SK-N-SH (cell line): ENCODE measurements around the gene ZNF23. TPM values are rescaled to one million over a fixed set of nuclear protein-coding genes. Genes with fewer than 3 reads are reported as not detected.
A peak's percentile ranks its signal among the peaks of the same experiment; 100 is the strongest.

Experiments used
- CTCF ChIA-PET: fragments of 300-600, 350-600 bp; formaldehyde crosslinking; extraction: SDS; loops from one replicate; lab custom pipeline; 2021; lab: Yijun Ruan, JAX
- POLR2A ChIA-PET: fragments of 350-600 bp; sonication (Branson Sonifier 250); formaldehyde crosslinking; extraction: SDS; loops from one replicate; lab custom pipeline; 2020; ENCODE audit warnings: antibody characterized with exemption, inconsistent platforms; lab: Yijun Ruan, JAX
- DNase-seq: peaks from one replicate; pipeline ENCODE4 v3.0.0; 2012
- H2AFZ ChIP-seq: fragments of 200-600 bp; sonication (generic); 2 replicates; pipeline ENCODE4 v1.8.1; 2016; ENCODE audit warnings: antibody characterized with exemption, mild to moderate bottlenecking, low read depth
- H3F3A ChIP-seq: fragments of 200-600 bp; sonication (generic); replicated peaks from 2 replicates; pipeline ENCODE3; 2016; ENCODE audit warnings: antibody characterized with exemption, mild to moderate bottlenecking; ENCODE audit not compliant: insufficient read depth
- H3K27ac ChIP-seq, 2 experiments: fragments of 200-500 bp in 1 of 2; fragments of 200-600 bp in 1 of 2; sonication (Bioruptor generic) in 1 of 2; sonication (generic), shearing (Covaris generic) in 1 of 2; 2 replicates each; pipeline versions ENCODE4 v1.5.1 to v1.6.1; 2014 to 2016; ENCODE audit warnings: low read depth in 2 of 2, inconsistent platforms in 1 of 2, low read length in 1 of 2, mild to moderate bottlenecking in 1 of 2, mixed read lengths in 1 of 2
- H3K27me3 ChIP-seq: fragments of 200-600 bp; sonication (generic), shearing (Covaris generic); 2 replicates; pipeline ENCODE4 v1.6.1; 2016; ENCODE audit warnings: mixed run types; ENCODE audit not compliant: insufficient read depth
- H3K36me3 ChIP-seq, 2 experiments: fragments of 200-500 bp in 1 of 2; fragments of 200-600 bp in 1 of 2; sonication (Bioruptor generic) in 1 of 2; sonication (generic) in 1 of 2; replicated peaks in 1 of 2; 2 replicates each; pipeline versions ENCODE3 to v1.5.1; 2014 to 2016; ENCODE audit warnings: low read length in 1 of 2, mild to moderate bottlenecking in 1 of 2; ENCODE audit not compliant: insufficient read depth in 2 of 2, control insufficient read depth in 1 of 2
- H3K4me1 ChIP-seq, 2 experiments: fragments of 200-500 bp in 1 of 2; fragments of 200-600 bp in 1 of 2; sonication (Bioruptor generic) in 1 of 2; sonication (generic), shearing (Covaris generic) in 1 of 2; 2 replicates each; pipeline versions ENCODE4 v1.5.1 to v1.6.1; 2014 to 2016; ENCODE audit warnings: low read depth in 1 of 2, low read length in 1 of 2, mixed run types in 1 of 2; ENCODE audit not compliant: insufficient read depth in 2 of 2, control insufficient read depth in 1 of 2
- H3K4me2 ChIP-seq: fragments of 200-600 bp; sonication (generic), shearing (Covaris generic); 2 replicates; pipeline ENCODE4 v1.6.1; 2017; ENCODE audit warnings: mixed run types
- H3K4me3 ChIP-seq, 2 experiments: fragments of 200-500 bp in 1 of 2; fragments of 200-600 bp in 1 of 2; sonication (Bioruptor generic) in 1 of 2; sonication (generic), shearing (Covaris generic) in 1 of 2; 2 replicates each; pipeline versions ENCODE4 v1.5.1 to v1.8.1; 2014 to 2016; ENCODE audit warnings: low read depth in 2 of 2, inconsistent platforms in 1 of 2, low read length in 1 of 2, mild to moderate bottlenecking in 1 of 2, mixed read lengths in 1 of 2, moderate library complexity in 1 of 2
- H3K79me2 ChIP-seq: fragments of 200-600 bp; sonication (generic); 2 replicates; pipeline ENCODE4 v1.8.1; 2017; ENCODE audit warnings: mild to moderate bottlenecking; ENCODE audit not compliant: insufficient read depth
- H3K9ac ChIP-seq: fragments of 200-600 bp; sonication (generic); 2 replicates; pipeline ENCODE4 v1.6.1; 2017; ENCODE audit warnings: mixed run types
- H3K9me2 ChIP-seq: fragments of 200-600 bp; sonication (generic); 2 replicates; pipeline ENCODE4 v1.6.1; 2017; ENCODE audit warnings: mixed run types
- H3K9me3 ChIP-seq: fragments of 200-600 bp; sonication (generic); 2 replicates; pipeline ENCODE4 v1.6.1; 2017; ENCODE audit warnings: mixed run types, mild to moderate bottlenecking, moderate library complexity
- H4K20me1 ChIP-seq: fragments of 200-600 bp; sonication (generic); 2 replicates; pipeline ENCODE4 v1.6.1; 2017; ENCODE audit warnings: mild to moderate bottlenecking, mixed run types; ENCODE audit not compliant: insufficient read depth
- CHD2 ChIP-seq: fragments of 150-350 bp; IDR thresholded peaks from 2 replicates; pipeline ENCODE4 v1.6.1; 2018; ENCODE audit warnings: low read length; ENCODE audit not compliant: partially characterized antibody
- FOSL2 ChIP-seq: IDR thresholded peaks from 2 replicates; pipeline ENCODE4 v1.4.0; 2012; ENCODE audit warnings: low read depth, mild to moderate bottlenecking, moderate library complexity, borderline replicate concordance
- GABPA ChIP-seq: IDR thresholded peaks from 2 replicates; pipeline ENCODE4 v1.4.0; 2012; ENCODE audit warnings: low read depth, mild to moderate bottlenecking
- IRF3 ChIP-seq: fragments of 150-350 bp; IDR thresholded peaks from 2 replicates; pipeline ENCODE4 v1.6.1; 2016; ENCODE audit warnings: mild to moderate bottlenecking, low read depth, low read length
- JUND ChIP-seq: IDR thresholded peaks from 2 replicates; pipeline ENCODE4 v1.4.0; 2012
- MAX ChIP-seq: IDR thresholded peaks from 2 replicates; pipeline ENCODE4 v1.4.0; 2012; ENCODE audit warnings: low read depth
- MEF2A ChIP-seq: IDR thresholded peaks from 2 replicates; pipeline ENCODE4 v1.4.0; 2012; ENCODE audit warnings: low read depth, borderline replicate concordance
- MXI1 ChIP-seq: IDR thresholded peaks from 2 replicates; pipeline ENCODE4 v1.6.1; 2012; ENCODE audit warnings: mild to moderate bottlenecking, low read depth, low read length, improper control_type of control experiment
- PBX3 ChIP-seq: IDR thresholded peaks from 2 replicates; pipeline ENCODE4; 2012
- RFX5 ChIP-seq: IDR thresholded peaks from 2 replicates; pipeline ENCODE4 v1.6.1; 2012; ENCODE audit warnings: mild to moderate bottlenecking, improper control_type of control experiment, low read length
- SMC3 ChIP-seq: IDR thresholded peaks from 2 replicates; pipeline ENCODE4 v1.6.1; 2012; ENCODE audit warnings: low read depth, low read length, improper control_type of control experiment
- TCF12 ChIP-seq: IDR thresholded peaks from 2 replicates; pipeline ENCODE4 v1.4.0; 2012
- TEAD4 ChIP-seq: IDR thresholded peaks from 2 replicates; pipeline ENCODE4 v1.4.0; 2012; ENCODE audit warnings: mild to moderate bottlenecking, borderline replicate concordance; ENCODE audit not compliant: insufficient read depth
- YY1 ChIP-seq: IDR thresholded peaks from 2 replicates; pipeline ENCODE4 v1.4.0; 2012; ENCODE audit warnings: low read depth, mild to moderate bottlenecking
- WGBS: methylation state at CpG from one replicate; pipeline ENCODE4 v1.1.6; 2017; ENCODE audit warnings: low lambda C conversion rate; 5-methylcytosine and 5-hydroxymethylcytosine counted together
- polyA plus RNA-seq, 3 experiments: library from polyadenylated mRNA; depleted of rRNA; stranded (reverse); fragments of >200 nt; gene quantifications; 2 replicates each; pipeline ENCODE4 v1.2.3, GENCODE V29; 2012
- TF ChIP-seq, protein P1 (sequence below): IDR thresholded peaks from 2 replicates; pipeline ENCODE4 v1.6.1; 2012; ENCODE audit warnings: mild to moderate bottlenecking, low read depth, low read length, moderate library complexity
- TF ChIP-seq, protein P2 (sequence below): IDR thresholded peaks from 2 replicates; pipeline ENCODE4 v1.4.0; 2012; ENCODE audit warnings: low read depth, borderline replicate concordance

Gene ZNF23
- polyA plus RNA-seq, 1 of the 3 experiments (the other 2 are of a cell fraction), result 7.3 TPM

DNA sequence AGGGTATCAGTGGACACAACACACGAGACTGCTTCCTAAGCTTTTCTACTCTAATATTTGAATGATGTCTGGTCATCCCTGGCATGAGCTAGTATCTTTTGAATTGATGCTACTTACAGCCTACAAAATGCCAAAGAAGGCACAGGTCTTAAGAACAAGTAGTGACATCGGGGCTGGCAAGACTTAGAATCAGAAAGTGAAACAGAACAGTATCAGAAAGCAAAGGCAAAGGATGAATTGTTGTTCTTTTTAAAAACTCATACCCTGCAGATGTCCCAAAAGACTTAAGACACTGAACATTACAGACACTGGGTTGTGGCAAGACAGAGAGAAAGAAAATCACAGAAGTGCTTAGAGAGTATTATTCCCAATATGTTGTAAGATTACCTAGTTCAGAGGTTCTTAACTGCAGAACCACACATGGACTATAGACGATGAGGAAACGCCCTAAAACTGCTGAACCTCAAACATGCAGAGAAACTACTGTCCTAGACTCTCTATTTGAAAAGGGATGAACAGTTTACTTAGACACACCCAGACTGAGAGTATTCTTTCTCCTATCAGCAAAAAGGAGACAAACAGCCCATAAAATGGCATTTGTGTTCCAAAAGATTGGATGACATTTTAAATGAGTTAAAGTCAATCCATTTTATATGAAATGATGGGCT, 14.5 kb upstream of the ZNF23 start:
- Histone ChIP-seq H3K27ac (no peak overlapping the region), H3K4me1 (no peaks in the 10 kb centered on the region), H3K36me3 (peaks cover 28 to 36% of the 10 kb centered on the region in 2 experiments), H3K27me3 (no peaks in the 10 kb centered on the region), H4K20me1 (no peaks in the 10 kb centered on the region), H3F3A (peaks cover 20% of the 10 kb centered on the region), H3K79me2 (no peaks in the 10 kb centered on the region), H2AFZ (no peak overlapping the region), H3K4me2 (no peak overlapping the region), H3K9me3 (no peaks in the 10 kb centered on the region; the same call in 1 of the 2 replicates), H3K9ac (no peak overlapping the region), H3K4me3 (no peak overlapping the region), H3K9me2 (no peaks in the 10 kb centered on the region)
- DNase-seq, result no peak
- ChIA-PET CTCF (no interaction called here), POLR2A (no interaction called here)
- TF ChIP-seq CHD2 (no peak), GABPA (no peak), MEF2A (no peak), TEAD4 (no peak), RFX5 (no peak), IRF3 (no peak), YY1 (no peak), MAX (no peak)
- TF ChIP-seq, protein P1, sequence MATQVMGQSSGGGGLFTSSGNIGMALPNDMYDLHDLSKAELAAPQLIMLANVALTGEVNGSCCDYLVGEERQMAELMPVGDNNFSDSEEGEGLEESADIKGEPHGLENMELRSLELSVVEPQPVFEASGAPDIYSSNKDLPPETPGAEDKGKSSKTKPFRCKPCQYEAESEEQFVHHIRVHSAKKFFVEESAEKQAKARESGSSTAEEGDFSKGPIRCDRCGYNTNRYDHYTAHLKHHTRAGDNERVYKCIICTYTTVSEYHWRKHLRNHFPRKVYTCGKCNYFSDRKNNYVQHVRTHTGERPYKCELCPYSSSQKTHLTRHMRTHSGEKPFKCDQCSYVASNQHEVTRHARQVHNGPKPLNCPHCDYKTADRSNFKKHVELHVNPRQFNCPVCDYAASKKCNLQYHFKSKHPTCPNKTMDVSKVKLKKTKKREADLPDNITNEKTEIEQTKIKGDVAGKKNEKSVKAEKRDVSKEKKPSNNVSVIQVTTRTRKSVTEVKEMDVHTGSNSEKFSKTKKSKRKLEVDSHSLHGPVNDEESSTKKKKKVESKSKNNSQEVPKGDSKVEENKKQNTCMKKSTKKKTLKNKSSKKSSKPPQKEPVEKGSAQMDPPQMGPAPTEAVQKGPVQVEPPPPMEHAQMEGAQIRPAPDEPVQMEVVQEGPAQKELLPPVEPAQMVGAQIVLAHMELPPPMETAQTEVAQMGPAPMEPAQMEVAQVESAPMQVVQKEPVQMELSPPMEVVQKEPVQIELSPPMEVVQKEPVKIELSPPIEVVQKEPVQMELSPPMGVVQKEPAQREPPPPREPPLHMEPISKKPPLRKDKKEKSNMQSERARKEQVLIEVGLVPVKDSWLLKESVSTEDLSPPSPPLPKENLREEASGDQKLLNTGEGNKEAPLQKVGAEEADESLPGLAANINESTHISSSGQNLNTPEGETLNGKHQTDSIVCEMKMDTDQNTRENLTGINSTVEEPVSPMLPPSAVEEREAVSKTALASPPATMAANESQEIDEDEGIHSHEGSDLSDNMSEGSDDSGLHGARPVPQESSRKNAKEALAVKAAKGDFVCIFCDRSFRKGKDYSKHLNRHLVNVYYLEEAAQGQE, result no peak
- WGBS, result 91% methylated on average over 4 of the region's 4 CpGs

DNA sequence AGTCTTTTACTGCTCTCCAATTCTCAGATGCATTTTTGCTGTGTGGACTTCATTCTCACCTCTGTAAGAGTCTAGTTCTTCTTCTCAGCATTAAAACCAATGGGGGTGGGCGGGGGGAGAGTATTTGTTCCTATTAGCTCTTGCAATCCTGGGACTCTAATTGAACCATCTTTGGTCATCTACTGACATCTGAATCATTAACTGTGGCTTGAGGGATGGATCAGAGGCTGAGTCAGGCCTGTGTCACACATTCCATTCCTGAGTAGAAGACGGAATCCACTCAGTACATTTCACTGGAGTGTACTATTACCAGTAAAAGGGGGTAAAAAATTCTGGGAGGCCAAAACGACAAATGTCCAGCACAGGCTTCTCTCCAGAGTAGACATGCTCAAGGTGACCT, 12.8 kb upstream of the ZNF23 start:
- Histone ChIP-seq H4K20me1 (no peaks in the 10 kb centered on the region), H3K27ac (peak overlapping the region in 1 of 2 experiments; percentile 77; a peak in 2 of 4 replicates), H3K4me3 (no peak overlapping the region), H3K9ac (no peak overlapping the region), H3K9me2 (no peaks in the 10 kb centered on the region), H3F3A (peaks cover 20% of the 10 kb centered on the region), H3K36me3 (peaks cover 28 to 36% of the 10 kb centered on the region in 2 experiments), H2AFZ (no peak overlapping the region), H3K27me3 (no peaks in the 10 kb centered on the region), H3K4me1 (no peaks in the 10 kb centered on the region), H3K4me2 (0 out of 2 replicates have a peak overlapping the region, but pooled peaks have one; percentile 0), H3K79me2 (no peaks in the 10 kb centered on the region), H3K9me3 (no peaks in the 10 kb centered on the region; the same call in 1 of the 2 replicates)
- ChIA-PET POLR2A (no interaction called here), CTCF (interaction anchor here (0.7 to 1.5 kb wide), 4 partner anchors 16 to 136 kb away, joined by 3 to 6 read pairs (median 4); no protein-coding TSS in a partner anchor)
- DNase-seq, result no peak
- 12% methylated on average over 3 of the region's 3 CpGs for WGBS
- TF ChIP-seq, protein P2, sequence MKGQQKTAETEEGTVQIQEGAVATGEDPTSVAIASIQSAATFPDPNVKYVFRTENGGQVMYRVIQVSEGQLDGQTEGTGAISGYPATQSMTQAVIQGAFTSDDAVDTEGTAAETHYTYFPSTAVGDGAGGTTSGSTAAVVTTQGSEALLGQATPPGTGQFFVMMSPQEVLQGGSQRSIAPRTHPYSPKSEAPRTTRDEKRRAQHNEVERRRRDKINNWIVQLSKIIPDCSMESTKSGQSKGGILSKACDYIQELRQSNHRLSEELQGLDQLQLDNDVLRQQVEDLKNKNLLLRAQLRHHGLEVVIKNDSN, result no peak
- TF ChIP-seq FOSL2 (peak; percentile 97), SMC3 (no peak), PBX3 (peak; percentile 82), JUND (peak; percentile 89), TEAD4 (peak; percentile 46; the same call in 1 of the 2 replicates), TCF12 (peak; percentile 59; the same call in 1 of the 2 replicates), MXI1 (no peak)
- TF ChIP-seq, protein P1, result peak; percentile 23; the same call in 1 of the 2 replicates
